Vagina (tissue), 2 donors: ENCODE results near the gene CARS2.

ENCODE experiments used
- CTCF ChIP-seq, 3 experiments: fragments of 450-650 bp in 2 of 3; fragments of 200-600 bp in 1 of 3; sonication (generic) in 1 of 3; IDR thresholded peaks; one replicate each; pipeline ENCODE4 v1.5.1; 2017 to 2019; ENCODE audit warnings: antibody characterized with exemption in 3 of 3, mild to moderate bottlenecking in 2 of 3, moderate library complexity in 2 of 3
- POLR2A ChIP-seq, 2 donors: fragments of 450-650 bp; IDR thresholded peaks; one replicate each; pipeline ENCODE4 v1.6.1; 2017; ENCODE audit warnings: antibody characterized with exemption in 2 of 2, mild to moderate bottlenecking in 2 of 2, moderate library complexity in 2 of 2
- POLR2AphosphoS5 ChIP-seq, 2 donors: sonication (generic); formaldehyde crosslinking; IDR thresholded peaks; one replicate each; pipeline ENCODE4 v1.9.0; 2017; ENCODE audit warnings: antibody characterized with exemption in 2 of 2, mild to moderate bottlenecking in 2 of 2, low read depth in 1 of 2; ENCODE audit not compliant: insufficient read depth in 1 of 2

DNA sequence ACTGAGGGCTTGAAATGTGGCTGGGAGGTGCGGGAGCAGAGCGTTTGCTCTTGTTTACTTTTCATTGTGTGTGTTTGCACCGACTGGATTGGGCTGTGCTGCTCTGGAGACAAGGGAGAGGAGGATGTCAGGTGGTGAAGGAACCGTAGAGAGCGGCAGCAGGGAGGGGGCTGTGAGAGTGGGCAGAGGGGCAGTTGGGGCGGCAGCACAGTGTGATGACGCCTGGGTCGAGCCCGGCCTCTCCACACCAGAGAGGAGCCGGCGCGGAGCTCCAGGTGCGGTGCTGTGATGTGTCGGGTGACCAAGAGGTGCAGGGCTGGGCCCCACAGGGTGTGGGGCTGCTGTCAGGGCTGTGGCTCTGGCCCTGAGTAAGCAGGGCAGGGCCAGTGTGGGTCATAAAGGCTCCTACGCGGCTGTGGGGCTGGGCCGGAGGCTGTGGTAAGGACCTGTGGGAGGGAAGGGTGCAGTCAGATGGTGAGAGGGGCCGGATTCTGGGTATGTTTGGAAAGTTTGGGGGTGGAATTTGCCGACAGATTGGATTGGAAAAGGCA lies 80.1 kb downstream of the CARS2 start:
- TF ChIP-seq POLR2A (IDR thresholded peaks at IDR 0.05): no peak
- TF ChIP-seq CTCF (IDR thresholded peaks at IDR 0.05): no peak
- TF ChIP-seq POLR2AphosphoS5 (IDR thresholded peaks at IDR 0.05; ENCODE audit: insufficient read depth in 1 of 2, low read depth in 1 of 2): no peak
